Bone marrow (tissue), 2 donors: ENCODE measurements around the gene PAK1IP1.
"Not testable (repeated sequence)": the region's sequence is repeated elsewhere in the genome, so short reads cannot be mapped to it uniquely, and the experiment has no call there.

Experiments
- DNase-seq, 2 donors: peaks; one replicate each; lab custom pipeline; 2025; lab: John Stamatoyannopoulos, UW

PAK1IP1 gene

GRCh38 chr6:10741643-10742042 lies 46.9 kb downstream of the PAK1IP1 start:
- DNase-seq, result not testable (repeated sequence)

DNA sequence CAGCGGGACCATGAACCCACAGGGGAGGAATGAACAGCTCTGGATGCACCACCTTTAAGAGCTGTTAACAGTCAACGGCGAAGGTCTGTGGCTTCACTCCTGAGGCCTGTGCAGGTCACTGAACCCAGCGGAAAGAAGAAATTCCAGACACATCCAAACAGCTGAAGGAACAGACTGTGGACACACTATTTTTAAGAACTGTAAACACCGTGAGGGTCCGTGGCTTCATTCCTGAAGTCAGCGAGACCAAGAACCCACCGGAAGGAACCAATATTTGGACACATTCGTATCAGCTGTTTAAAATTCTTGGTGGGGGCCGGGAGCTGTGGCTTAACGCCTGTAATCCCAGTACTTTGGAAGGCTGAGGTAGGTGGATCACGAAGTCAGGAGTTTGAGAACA lies 47.5 kb downstream of the PAK1IP1 start:
- DNase-seq, result no peak

DNA sequence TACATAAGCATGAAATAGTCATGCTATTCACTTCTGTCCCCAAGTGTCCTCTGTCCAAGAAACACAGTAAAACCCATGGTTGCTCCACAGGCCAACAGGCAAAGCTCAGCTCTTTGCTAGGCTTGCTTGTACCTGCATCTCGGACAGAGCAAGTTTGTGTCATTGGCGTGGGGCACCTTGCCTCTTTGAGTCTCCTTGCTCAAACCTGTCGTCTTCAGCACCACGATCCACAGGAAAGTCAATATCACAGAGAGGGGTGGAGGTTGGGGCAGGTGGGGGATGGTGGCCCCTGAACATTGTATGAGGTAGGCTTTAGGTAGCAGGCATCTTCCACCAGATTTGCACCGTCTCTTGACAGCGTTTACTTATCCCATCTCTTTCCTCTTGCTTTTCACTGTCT lies 48.7 kb downstream of the PAK1IP1 start:
- no peak for DNase-seq

- DNase-seq, result no peak
Measured at GRCh38 chr6:10745116-10745515, 50.3 kb downstream of the PAK1IP1 start.

GRCh38 chr6:10746915-10747250 lies 52.1 kb downstream of the PAK1IP1 start:
- DNase-seq, result no peak

- peak; percentile 93 to 97 for DNase-seq
Measured at GRCh38 chr6:10747251-10747972, 52.6 kb downstream of the PAK1IP1 start, which contains the start of gene TMEM14B. Gene TMEM14B, plus strand, starts transcription at chr6:10747805. Its CDS starts 1,441 bp downstream, at chr6:10749246.

- no peak for DNase-seq
Measured at GRCh38 chr6:10749734-10750133, 55.0 kb downstream of the PAK1IP1 start.

GRCh38 chr6:10750568-10750967 lies 55.8 kb downstream of the PAK1IP1 start:
- not testable (repeated sequence) for DNase-seq

GRCh38 chr6:10751757-10752156 lies 57.0 kb downstream of the PAK1IP1 start:
- DNase-seq, result not testable (repeated sequence)

GRCh38 chr6:10756085-10756484 lies 61.3 kb downstream of the PAK1IP1 start:
- no peak for DNase-seq
